GM21723 (cell line): ENCODE results near the gene MYMK.

ENCODE experiments used
- ATAC-seq: cut with Tn5 transposase; IDR thresholded peaks from one replicate; pipeline ENCODE4 v1.9.1; 2021; ENCODE audit warnings: mild to moderate bottlenecking, moderate library complexity; ENCODE audit not compliant: unreplicated experiment

Gene MYMK

DNA sequence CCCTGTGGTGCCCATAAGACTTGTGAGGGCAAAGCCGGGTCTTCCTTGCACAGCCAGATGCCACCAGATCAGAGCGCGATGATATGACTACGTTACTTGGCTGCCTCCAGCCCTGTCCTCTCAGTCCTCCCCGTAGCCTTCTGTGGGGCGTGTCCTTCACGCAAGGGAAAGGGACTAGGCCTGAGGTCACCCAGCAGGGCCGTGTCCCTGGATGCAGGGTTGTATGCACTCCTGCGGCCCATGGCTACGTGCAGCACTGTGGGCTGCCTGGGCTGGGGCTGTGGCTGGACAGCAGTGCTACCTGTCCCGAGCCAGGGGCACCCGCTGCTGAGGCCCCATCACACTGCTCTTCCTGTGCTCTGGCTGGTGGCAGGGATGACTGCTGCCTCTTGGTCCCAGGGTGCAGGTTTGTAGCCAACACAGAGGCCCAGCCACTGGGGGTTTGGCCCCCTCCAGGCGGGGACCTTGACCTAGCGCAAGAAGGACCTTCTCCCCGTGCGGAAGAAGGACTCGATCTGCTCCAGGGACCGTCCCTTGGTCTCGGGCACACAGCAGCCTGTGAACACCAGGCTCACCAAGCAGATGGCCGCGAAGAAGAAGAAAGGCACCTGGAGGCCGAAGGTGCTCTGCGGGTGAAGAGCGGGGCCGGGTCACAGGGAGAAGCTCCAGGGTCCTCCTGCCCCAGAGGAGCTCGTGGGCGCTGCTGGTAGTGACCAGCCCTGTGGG lies 53.0 kb downstream of the MYMK start:
- no peak for ATAC-seq

DNA sequence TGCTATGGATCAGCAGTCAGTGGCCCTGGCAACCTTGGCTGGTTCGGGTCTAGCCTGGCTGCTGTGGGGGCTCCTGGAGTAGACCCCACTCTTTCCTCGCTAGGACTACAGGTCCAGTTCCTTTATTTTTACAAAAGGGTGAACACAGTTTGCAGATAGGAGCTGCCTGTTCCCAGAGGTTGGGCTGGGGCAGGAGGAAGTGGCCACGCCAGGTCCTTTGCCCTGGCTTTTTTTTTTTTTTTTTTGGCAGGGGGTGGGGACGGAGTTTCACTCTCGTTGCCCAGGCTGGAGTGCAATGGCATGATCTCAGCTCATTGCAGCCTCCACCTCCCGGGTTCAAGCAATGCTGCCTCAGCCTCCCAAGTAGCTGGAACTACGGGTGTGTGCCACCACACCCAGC lies 53.8 kb downstream of the MYMK start:
- ATAC-seq: no peak

DNA sequence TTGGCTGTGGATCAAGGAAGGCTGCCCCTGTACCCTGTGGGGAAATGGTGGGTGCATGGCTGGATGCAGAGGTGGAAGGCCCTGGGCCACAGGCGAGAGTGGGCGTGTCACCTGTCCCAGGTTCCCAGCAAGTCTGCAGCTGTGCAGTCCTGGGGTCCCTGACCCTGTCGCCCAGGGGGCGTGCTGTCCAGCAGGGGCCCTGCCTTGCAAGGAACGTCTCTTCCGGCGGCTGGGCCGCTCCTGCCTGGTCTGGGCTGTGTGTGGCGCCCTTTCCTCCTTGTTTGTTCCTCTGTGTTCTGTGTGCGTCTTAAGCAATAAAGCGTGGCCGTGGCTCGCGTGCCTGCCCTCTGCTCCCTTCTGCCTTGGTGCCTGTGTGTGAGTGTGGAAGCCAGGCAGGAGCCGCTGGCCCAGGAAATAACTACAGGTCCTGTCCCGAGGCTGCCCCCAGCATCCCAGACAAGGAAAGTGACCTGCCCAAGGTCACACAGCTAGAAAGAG lies 54.3 kb downstream of the MYMK start:
- ATAC-seq: no peak

DNA sequence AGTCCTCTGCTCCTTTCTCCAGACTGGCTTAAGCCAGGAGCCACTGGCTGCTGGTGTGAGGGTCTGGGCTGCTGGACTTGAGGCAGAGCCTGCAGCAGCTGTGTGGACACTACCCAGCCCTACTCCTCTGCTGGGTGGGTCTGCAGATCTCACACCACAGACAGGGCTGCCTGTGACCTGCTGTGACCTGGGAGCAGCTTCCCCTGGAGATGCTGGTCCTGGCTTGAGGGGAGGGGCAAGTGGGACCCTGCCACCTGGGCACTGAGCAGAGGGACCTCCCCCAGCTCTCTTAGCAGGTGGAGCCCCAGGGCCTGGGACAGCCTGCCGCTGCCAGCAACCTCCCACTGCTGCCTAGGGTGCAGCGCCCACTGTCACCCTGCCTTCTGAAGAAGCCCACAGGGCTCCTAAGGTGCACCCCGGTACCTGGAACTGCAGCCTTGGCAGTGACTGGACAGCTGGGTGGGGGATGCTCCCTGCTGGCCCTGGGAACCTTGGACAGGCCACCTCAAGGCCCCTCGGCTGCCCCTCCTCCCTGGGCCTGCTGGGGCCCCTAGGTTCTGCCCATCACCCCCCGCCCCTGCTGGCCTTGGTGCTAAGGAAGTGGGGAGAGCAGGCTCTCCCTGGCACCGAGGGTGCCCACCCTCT lies 55.9 kb downstream of the MYMK start:
- no peak for ATAC-seq

DNA sequence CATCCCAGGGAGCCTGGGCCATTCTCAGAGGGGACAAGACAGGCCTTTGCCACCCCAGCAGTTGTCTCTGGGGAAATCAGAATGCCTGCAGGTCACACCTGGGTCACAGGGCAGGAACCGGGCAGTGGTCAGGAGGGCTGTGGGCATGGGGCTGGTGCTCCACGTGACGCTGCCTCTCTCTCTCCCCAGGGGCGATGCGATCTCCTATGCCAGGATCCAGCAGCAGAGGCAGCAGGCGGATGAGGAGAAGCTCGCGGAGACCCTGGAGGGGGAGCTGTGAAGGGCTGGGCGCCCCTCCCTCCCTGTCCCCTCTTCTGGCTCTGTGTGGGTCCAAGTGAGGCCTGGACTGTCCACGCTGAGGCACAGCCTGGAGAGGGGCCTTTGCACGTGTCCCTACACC lies 56.4 kb downstream of the MYMK start:
- ATAC-seq: no peak

DNA sequence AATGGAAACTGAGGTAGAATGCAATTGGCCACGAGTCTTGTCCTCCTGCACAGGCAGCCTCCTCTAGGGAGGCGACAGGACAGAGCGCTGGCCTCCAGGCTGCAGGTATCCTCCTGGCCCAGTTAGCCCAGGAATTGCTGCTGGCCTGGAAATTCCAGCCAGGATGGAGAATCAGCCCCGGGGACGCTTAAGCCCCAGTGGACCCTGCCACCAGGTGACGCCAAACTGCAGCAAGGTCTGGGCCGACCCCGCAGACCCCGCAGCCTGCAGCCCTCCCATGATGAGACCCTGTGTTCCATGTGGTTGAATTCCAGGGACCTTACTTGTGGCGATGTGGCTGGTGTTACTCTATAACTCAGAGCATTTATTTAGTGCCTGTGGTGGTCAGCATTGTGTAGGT lies 57.7 kb downstream of the MYMK start:
- ATAC-seq: no peak

DNA sequence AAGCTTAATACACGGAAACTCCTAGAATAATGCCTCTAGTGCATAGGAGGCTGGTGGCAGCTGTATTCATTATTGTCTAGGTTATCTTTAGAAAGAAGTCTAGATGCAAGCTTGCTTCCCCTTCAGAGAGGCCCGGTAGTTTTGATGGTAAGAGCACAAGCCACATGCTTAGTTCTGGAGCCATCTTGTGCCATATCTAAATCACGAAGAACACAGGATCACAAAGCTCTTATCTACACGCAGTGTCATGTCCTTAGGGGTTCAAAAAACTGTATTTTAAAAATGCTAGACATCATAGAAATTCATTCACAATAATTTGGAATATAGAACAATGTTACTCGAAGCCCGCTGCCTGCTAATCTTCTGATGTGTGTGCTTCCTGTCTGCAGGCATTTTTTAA lies 58.8 kb downstream of the MYMK start:
- no peak for ATAC-seq

DNA sequence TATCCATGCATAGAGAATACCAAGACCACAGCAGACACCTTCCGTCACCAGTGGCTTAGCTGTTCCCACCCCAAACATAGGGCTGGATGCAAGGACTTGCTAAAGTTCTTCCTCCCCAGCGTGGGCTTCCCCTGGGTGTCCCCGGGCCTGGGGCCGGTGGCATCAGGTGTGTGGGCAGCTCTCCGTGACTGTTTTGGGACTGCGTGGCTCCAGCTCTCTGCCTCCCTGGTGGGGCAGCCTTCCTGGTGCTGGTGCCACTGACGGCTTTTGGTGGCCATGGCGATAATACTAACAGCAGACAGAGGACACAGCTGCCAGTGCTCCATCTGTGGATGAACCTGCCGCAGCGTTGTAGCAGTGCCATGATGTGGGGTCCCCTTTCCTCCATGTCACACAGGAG lies 60.1 kb downstream of the MYMK start:
- no peak for ATAC-seq
